CD4-positive, alpha-beta T cell treated with Interleukin-15 for 1 hour (primary cell): ENCODE measurements around the gene MRAP.
A peak's percentile ranks its signal among the peaks of the same experiment; 100 is the strongest.
"Not testable (repeated sequence)": the region's sequence is repeated elsewhere in the genome, so short reads cannot be mapped to it uniquely, and the experiment has no call there.

Source experiments
- DNase-seq: peaks from one replicate; pipeline ENCODE4 v3.0.0-alpha.2; 2020

MRAP gene

GRCh38 chr21:32298658-32299081, at the start of gene MRAP:
Gene MRAP, plus strand, starts transcription at chr21:32298855. Its CDS starts 117 bp downstream, at chr21:32298972.
- DNase-seq = no peak

GRCh38 chr21:32249511-32250280, 49.0 kb upstream of the MRAP start:
- no peak for DNase-seq

GRCh38 chr21:32252136-32252535, 46.5 kb upstream of the MRAP start:
- DNase-seq = no peak

- DNase-seq = no peak
Measured at GRCh38 chr21:32253215-32253641, 45.4 kb upstream of the MRAP start.

- DNase-seq = no peak
Measured at GRCh38 chr21:32256251-32256650, 42.4 kb upstream of the MRAP start.

- DNase-seq = no peak
Measured at GRCh38 chr21:32256873-32257620, 41.6 kb upstream of the MRAP start.

- no peak for DNase-seq
Measured at GRCh38 chr21:32257962-32258785, 40.5 kb upstream of the MRAP start.

- DNase-seq = not testable (repeated sequence)
Measured at GRCh38 chr21:32258786-32259048, 39.9 kb upstream of the MRAP start.

- DNase-seq = no peak
Measured at GRCh38 chr21:32260130-32260529, 38.5 kb upstream of the MRAP start.

GRCh38 chr21:32261929-32262328, 36.7 kb upstream of the MRAP start:
- DNase-seq = no peak

- not testable (repeated sequence) for DNase-seq
Measured at GRCh38 chr21:32265321-32265720, 33.3 kb upstream of the MRAP start.

GRCh38 chr21:32270748-32271147, 27.9 kb upstream of the MRAP start:
- no peak for DNase-seq

GRCh38 chr21:32276671-32277070, 22.0 kb upstream of the MRAP start:
- no peak for DNase-seq

GRCh38 chr21:32278103-32278502, 20.6 kb upstream of the MRAP start:
- DNase-seq = no peak

GRCh38 chr21:32278518-32279376, 19.9 kb upstream of the MRAP start, which contains the start of gene MIS18A:
Gene MIS18A, minus strand, starts transcription at chr21:32279049. Its CDS starts 35 bp downstream, at chr21:32279014.
- DNase-seq = peak; percentile 97

- DNase-seq = no peak
Measured at GRCh38 chr21:32279377-32279680, 19.3 kb upstream of the MRAP start.

GRCh38 chr21:32281531-32281930, 17.1 kb upstream of the MRAP start:
- no peak for DNase-seq

- DNase-seq = no peak
Measured at GRCh38 chr21:32282992-32283391, 15.7 kb upstream of the MRAP start.

- DNase-seq = no peak
Measured at GRCh38 chr21:32285476-32285875, 13.2 kb upstream of the MRAP start.

- no peak for DNase-seq
Measured at GRCh38 chr21:32297449-32297848, 1.2 kb upstream of the MRAP start.

- DNase-seq = no peak
Measured at GRCh38 chr21:32298148-32298559, 501 bp upstream of the MRAP start.

- DNase-seq = no peak
Measured at GRCh38 chr21:32299695-32300094, 1.0 kb downstream of the MRAP start.
